Measurements from ENCODE around the gene SMYD3. TPM values are rescaled to one million over a fixed set of nuclear protein-coding genes. Genes with fewer than 3 reads are reported as not detected.

SMYD3 gene
- total RNA-seq, 1 experiment from 2014 or later = 29.6 TPM

GRCh38 chr1:245969283-245969682, 537.8 kb downstream of the SMYD3 start:
- Histone ChIP-seq H3K36me3 (ENCODE audit: low read depth) (no peaks in the 10 kb centered on the region), H3K4me3 (no peak overlapping the region), H3K4me1 (replicated peaks; ENCODE audit: insufficient read depth) (no peaks in the 10 kb centered on the region), H3K9me3 (ENCODE audit: insufficient read depth, low read depth) (no peaks in the 10 kb centered on the region), H3K27ac (no peak overlapping the region), H3F3A (ENCODE audit: insufficient read depth, low read depth) (no peaks in the 10 kb centered on the region), H3K79me2 (ENCODE audit: low read depth) (no peaks in the 10 kb centered on the region), H3K9me2 (ENCODE audit: insufficient read depth) (no peaks in the 10 kb centered on the region), H3K27me3 (ENCODE audit: insufficient read depth, low read depth) (no peaks in the 10 kb centered on the region), H3K4me2 (no peak overlapping the region), H4K20me1 (ENCODE audit: insufficient read depth) (no peaks in the 10 kb centered on the region), H2AFZ (no peak overlapping the region)
- ChIA-PET POLR2A (ENCODE audit: unreplicated experiment) (interaction anchor here (0.7 kb wide), 1 partner anchor 1366 kb away, joined by 3 read pairs; no protein-coding TSS in a partner anchor), CTCF (no interaction called here)
- intact Hi-C loops (cut with micrococcal nuclease; ENCODE audit: unreplicated experiment) = no loop called here
- BruUV-seq (replicated peaks) = no TSS peak
- TF ChIP-seq CTCF (conservative IDR thresholded peaks at IDR 0.05) (no peak), EZH2 (IDR thresholded peaks at IDR 0.05; ENCODE audit: low read depth) (no peak)
- no peak for DNase-seq

- no peak overlapping the region for H3K4me2 ChIP-seq
- no peaks in the 10 kb centered on the region for H3K79me2 ChIP-seq (ENCODE audit: low read depth)
- DNase-seq = no peak
- no peak overlapping the region for H3K4me3 ChIP-seq
- H3K27me3 ChIP-seq (ENCODE audit: insufficient read depth, low read depth) = no peaks in the 10 kb centered on the region
- no peaks in the 10 kb centered on the region for H3K36me3 ChIP-seq (ENCODE audit: low read depth)
- H3K9me2 ChIP-seq (ENCODE audit: insufficient read depth) = no peaks in the 10 kb centered on the region
- ChIA-PET POLR2A (ENCODE audit: unreplicated experiment) (interaction anchor here (0.7 kb wide), 1 partner anchor 74 kb away, joined by 3 read pairs; no protein-coding TSS in a partner anchor), CTCF (no interaction called here)
- intact Hi-C loops (cut with micrococcal nuclease; ENCODE audit: unreplicated experiment) = no loop called here
- H4K20me1 ChIP-seq (ENCODE audit: insufficient read depth) = no peaks in the 10 kb centered on the region
- no peak overlapping the region for H3K27ac ChIP-seq
- no peaks in the 10 kb centered on the region for H3K4me1 ChIP-seq (replicated peaks; ENCODE audit: insufficient read depth)
- H3F3A ChIP-seq (ENCODE audit: insufficient read depth, low read depth) = no peaks in the 10 kb centered on the region
- TF ChIP-seq CTCF (conservative IDR thresholded peaks at IDR 0.05) (no peak), EZH2 (IDR thresholded peaks at IDR 0.05; ENCODE audit: low read depth) (no peak)
- BruUV-seq (replicated peaks) = no TSS peak
- no peaks in the 10 kb centered on the region for H3K9me3 ChIP-seq (ENCODE audit: insufficient read depth, low read depth)
- no peak overlapping the region for H2AFZ ChIP-seq
Measured at GRCh38 chr1:245968775-245969174, 538.3 kb downstream of the SMYD3 start.

- Histone ChIP-seq H4K20me1 (ENCODE audit: insufficient read depth) (no peaks in the 10 kb centered on the region), H3K36me3 (ENCODE audit: low read depth) (no peaks in the 10 kb centered on the region), H3K4me2 (no peak overlapping the region), H2AFZ (no peak overlapping the region), H3K4me1 (replicated peaks; ENCODE audit: insufficient read depth) (no peaks in the 10 kb centered on the region), H3K27ac (no peak overlapping the region), H3K9me3 (ENCODE audit: insufficient read depth, low read depth) (no peaks in the 10 kb centered on the region), H3F3A (ENCODE audit: insufficient read depth, low read depth) (no peaks in the 10 kb centered on the region), H3K4me3 (no peak overlapping the region), H3K27me3 (ENCODE audit: insufficient read depth, low read depth) (no peaks in the 10 kb centered on the region), H3K9me2 (ENCODE audit: insufficient read depth) (no peaks in the 10 kb centered on the region), H3K79me2 (ENCODE audit: low read depth) (no peaks in the 10 kb centered on the region)
- no TSS peak for BruUV-seq (replicated peaks)
- CTCF ChIA-PET = no interaction called here
- TF ChIP-seq EZH2 (IDR thresholded peaks at IDR 0.05; ENCODE audit: low read depth) = no peak
- no peak for TF ChIP-seq CTCF (conservative IDR thresholded peaks at IDR 0.05)
- intact Hi-C loops (cut with micrococcal nuclease; ENCODE audit: unreplicated experiment) = no loop called here
- POLR2A ChIA-PET (ENCODE audit: unreplicated experiment) = no interaction called here
- no peak for DNase-seq
Measured at GRCh38 chr1:245965398-245965797, 541.7 kb downstream of the SMYD3 start.
